ENCODE results near the gene PUS7.
"Not testable (repeated sequence)": the region's sequence is repeated elsewhere in the genome, so short reads cannot be mapped to it uniquely, and the experiment has no call there.

The PUS7 gene

DNA sequence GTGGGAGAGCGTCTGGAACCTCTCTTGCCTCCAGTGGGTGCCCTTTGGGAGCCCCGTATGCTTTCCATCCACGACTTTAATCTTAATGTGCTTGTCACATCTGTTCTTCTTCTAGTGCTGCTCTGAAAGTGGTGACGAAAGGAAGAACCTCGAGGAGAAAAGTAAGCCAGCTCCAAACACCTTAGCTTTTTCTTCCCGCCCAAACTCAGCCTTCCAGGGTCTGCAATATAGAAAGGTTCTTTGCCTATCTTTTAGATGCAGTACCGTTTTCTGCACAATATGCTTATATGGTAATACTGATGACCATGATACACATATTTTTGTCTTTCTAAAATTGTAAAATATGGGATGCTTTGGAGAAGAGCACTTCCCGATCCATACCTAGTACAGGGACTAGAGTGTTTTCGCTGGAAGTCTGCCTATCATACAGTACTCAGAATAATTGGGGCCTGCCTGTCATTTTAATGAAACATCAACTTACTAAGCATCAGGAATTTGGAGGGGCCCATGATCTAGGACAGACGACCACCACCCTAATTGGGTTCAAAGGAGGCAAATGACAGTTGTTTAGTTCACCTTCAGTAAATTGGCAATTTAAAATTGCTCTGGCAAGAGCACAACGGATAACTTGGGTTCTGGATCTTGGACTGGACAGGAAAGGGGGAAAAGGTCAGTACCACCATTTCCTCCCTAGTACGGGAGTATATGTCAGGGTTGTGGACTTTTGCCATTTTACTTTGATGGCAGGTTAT is 10.8 kb upstream of the PUS7 start:
- DNase-seq (ENCODE audit: low spot score) = no peak
- TF ChIP-seq, protein P1, sequence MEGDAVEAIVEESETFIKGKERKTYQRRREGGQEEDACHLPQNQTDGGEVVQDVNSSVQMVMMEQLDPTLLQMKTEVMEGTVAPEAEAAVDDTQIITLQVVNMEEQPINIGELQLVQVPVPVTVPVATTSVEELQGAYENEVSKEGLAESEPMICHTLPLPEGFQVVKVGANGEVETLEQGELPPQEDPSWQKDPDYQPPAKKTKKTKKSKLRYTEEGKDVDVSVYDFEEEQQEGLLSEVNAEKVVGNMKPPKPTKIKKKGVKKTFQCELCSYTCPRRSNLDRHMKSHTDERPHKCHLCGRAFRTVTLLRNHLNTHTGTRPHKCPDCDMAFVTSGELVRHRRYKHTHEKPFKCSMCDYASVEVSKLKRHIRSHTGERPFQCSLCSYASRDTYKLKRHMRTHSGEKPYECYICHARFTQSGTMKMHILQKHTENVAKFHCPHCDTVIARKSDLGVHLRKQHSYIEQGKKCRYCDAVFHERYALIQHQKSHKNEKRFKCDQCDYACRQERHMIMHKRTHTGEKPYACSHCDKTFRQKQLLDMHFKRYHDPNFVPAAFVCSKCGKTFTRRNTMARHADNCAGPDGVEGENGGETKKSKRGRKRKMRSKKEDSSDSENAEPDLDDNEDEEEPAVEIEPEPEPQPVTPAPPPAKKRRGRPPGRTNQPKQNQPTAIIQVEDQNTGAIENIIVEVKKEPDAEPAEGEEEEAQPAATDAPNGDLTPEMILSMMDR (IDR thresholded peaks at IDR 0.05; ENCODE audit: extremely low read depth, insufficient read depth, missing control alignments) = no peak
- in situ Hi-C loops (cut with MboI; ENCODE audit: low pct_unique_long_range_greater_than_20kb, low sequenced_read_pairs, unreplicated experiment) = no loop called here

DNA sequence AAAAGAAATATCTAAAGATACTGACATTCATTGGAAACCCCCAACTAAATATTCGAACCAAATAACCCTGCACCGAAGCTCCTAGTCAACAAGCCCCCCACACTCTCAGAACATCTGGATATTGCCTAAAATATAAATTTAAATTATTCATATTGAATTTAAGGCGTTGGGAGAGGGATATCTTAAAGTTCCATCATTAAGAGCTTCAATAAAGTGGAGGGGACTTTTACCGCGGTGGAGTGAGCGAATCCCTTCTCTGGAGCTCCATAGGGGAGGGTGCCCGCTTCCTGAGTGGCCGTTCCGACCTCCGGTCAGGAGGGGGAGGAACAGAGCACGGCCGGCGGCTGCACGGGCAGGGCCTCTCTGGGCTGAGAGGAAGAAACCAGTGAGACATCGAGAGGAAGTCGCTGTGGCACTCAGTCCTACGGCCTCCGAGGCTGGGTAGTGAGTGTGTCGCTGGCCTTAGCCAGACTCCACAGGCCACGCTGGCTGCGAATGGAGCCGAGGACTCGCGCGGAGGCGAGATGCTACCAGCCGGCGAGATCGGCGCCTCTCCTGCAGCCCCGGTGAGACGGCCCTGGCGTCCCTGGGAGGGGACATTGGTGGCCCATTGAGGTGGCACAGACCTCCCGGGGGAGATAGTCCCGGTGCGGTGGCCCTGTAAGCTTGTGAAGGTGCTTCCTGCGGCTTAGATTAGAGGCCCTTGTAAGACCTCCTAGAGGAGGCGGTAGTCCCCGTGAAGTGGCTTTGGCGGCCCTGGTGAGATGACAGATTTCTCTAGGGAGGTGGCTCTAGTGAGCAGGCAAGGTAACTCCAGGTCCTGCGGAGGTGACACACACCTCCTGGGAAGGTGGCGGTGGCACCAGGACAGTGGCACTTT is 10.0 kb upstream of the PUS7 start, which contains the start of gene RINT1:
RINT1 (plus strand) TSS at position 410 of the 880 bp plus-strand sequence; CDS start at position 525, 115 bp downstream.
- in situ Hi-C loops (cut with MboI; ENCODE audit: low pct_unique_long_range_greater_than_20kb, low sequenced_read_pairs, unreplicated experiment) = no loop called here
- TF ChIP-seq, protein P1 (IDR thresholded peaks at IDR 0.05; ENCODE audit: extremely low read depth, insufficient read depth, missing control alignments) = peak; percentile 86
- DNase-seq (ENCODE audit: low spot score) = peak; percentile 86

GRCh38 chr7:105530546-105530945 is 8.5 kb upstream of the PUS7 start:
- in situ Hi-C loops (cut with MboI; ENCODE audit: low pct_unique_long_range_greater_than_20kb, low sequenced_read_pairs, unreplicated experiment) = no loop called here
- no peak for DNase-seq (ENCODE audit: low spot score)
- TF ChIP-seq, protein P1 (IDR thresholded peaks at IDR 0.05; ENCODE audit: extremely low read depth, insufficient read depth, missing control alignments) = no peak

DNA sequence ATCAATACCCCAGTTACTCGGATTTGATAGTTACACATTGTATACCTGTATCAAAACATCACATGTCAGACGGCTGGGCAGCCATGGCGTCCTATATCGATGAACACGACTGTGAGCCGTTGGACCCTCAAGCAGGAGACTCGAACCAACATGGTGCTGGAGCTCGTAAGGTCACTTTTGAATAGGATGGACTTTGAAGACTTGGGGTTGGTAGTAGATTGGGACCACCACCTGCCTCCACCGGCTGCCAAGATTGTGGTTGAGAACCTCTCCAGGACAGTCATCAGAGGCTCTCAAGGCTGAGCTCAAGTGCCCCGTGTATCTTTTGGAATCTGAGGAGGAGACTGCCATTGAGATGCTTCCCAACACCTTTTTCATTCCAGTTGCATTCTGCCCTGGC is 8.1 kb upstream of the PUS7 start:
- TF ChIP-seq, protein P1 (IDR thresholded peaks at IDR 0.05; ENCODE audit: extremely low read depth, insufficient read depth, missing control alignments) = no peak
- no peak for DNase-seq (ENCODE audit: low spot score)
- in situ Hi-C loops (cut with MboI; ENCODE audit: low pct_unique_long_range_greater_than_20kb, low sequenced_read_pairs, unreplicated experiment) = no loop called here

GRCh38 chr7:105527737-105528136 is 5.7 kb upstream of the PUS7 start:
- in situ Hi-C loops (cut with MboI; ENCODE audit: low pct_unique_long_range_greater_than_20kb, low sequenced_read_pairs, unreplicated experiment); DNase-seq (ENCODE audit: low spot score): not testable (repeated sequence)

DNA sequence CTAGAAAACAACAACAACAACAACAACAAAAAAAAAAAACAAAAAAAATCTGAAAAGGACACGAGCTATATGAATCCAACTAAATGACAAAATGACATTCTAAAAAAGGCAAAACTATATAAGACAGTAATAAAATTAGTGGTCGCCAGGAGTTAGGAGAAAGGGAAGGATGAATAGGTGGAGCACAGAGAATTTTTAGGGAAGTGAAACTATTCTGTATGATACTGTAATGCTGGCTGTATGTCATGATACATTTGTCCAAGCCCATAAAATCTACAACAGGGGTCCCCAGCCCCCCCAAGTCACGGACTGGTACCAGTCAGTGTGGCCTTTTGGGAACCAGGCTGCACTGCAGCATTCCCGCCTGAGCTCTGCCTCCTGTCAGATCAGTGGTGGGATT is 2.8 kb upstream of the PUS7 start:
- in situ Hi-C loops (cut with MboI; ENCODE audit: low pct_unique_long_range_greater_than_20kb, low sequenced_read_pairs, unreplicated experiment) = no loop called here
- TF ChIP-seq, protein P1 (IDR thresholded peaks at IDR 0.05; ENCODE audit: extremely low read depth, insufficient read depth, missing control alignments) = no peak

DNA sequence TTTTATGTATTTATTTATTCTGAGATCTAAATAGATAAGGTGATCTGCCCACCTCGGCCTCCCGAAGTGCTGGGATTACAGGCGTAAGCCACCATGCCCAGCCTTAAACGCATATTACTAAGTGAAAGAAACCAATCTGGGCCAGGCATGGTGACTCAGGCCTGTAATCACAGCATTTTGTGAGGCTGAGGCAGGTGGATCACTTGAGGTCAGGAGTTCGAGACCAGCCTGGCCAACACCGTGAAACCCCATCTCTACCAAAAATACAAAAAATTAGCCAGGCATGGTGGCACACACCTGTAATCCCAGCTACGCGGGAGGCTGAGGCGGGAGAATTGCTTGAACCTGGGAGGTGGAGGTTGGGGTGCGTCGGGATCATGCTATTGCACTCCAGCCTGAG is 2.4 kb upstream of the PUS7 start:
- in situ Hi-C loops (cut with MboI; ENCODE audit: low pct_unique_long_range_greater_than_20kb, low sequenced_read_pairs, unreplicated experiment); DNase-seq (ENCODE audit: low spot score): not testable (repeated sequence)

More for the DNA sequence above, 2.8 kb upstream of the PUS7 start:
- no peak for DNase-seq (ENCODE audit: low spot score)
